HepG2 (cell line): ENCODE measurements around the gene ZNF223. TPM values are rescaled to one million over a fixed set of nuclear protein-coding genes. Genes with fewer than 3 reads are reported as not detected.

ENCODE experiments used
- ATAD3A ChIP-seq: sonication (generic); formaldehyde crosslinking; IDR thresholded peaks from 2 replicates; pipeline ENCODE4 v1.4.0; 2020; ENCODE audit warnings: missing genetic modification reagents
- ESRRA ChIP-seq: sonication (generic); formaldehyde crosslinking; IDR thresholded peaks from 2 replicates; pipeline ENCODE4 v1.5.1; 2020; ENCODE audit warnings: mild to moderate bottlenecking, low read depth, missing genetic modification reagents
- HMGXB3 ChIP-seq: sonication (generic); formaldehyde crosslinking; IDR thresholded peaks from 2 replicates; pipeline ENCODE4 v1.4.0; 2020; ENCODE audit warnings: missing genetic modification reagents, borderline replicate concordance
- HMGXB4 ChIP-seq, 2 experiments: sonication (generic) in 1 of 2; formaldehyde crosslinking in 1 of 2; IDR thresholded peaks; 2 replicates each; pipeline versions ENCODE4 v1.4.0 to v1.6.1; 2018 to 2020; ENCODE audit warnings: missing genetic modification reagents in 2 of 2, borderline replicate concordance in 1 of 2, low read depth in 1 of 2, mild to moderate bottlenecking in 1 of 2, missing biosample characterization in 1 of 2
- IRF1 ChIP-seq: sonication (generic); formaldehyde crosslinking; IDR thresholded peaks from 2 replicates; pipeline ENCODE4 v1.4.0; 2020; ENCODE audit warnings: low read depth, mild to moderate bottlenecking, missing genetic modification reagents
- ZBTB44 ChIP-seq: sonication (generic); formaldehyde crosslinking; IDR thresholded peaks from 2 replicates; pipeline ENCODE4 v1.4.0; 2020; ENCODE audit warnings: missing genetic modification reagents
- ZNF232 ChIP-seq: sonication (generic); formaldehyde crosslinking; IDR thresholded peaks from 2 replicates; pipeline ENCODE4 v1.4.0; 2020; ENCODE audit warnings: missing genetic modification reagents, borderline replicate concordance
- ZNF333 ChIP-seq: sonication (generic); formaldehyde crosslinking; IDR thresholded peaks from 2 replicates; pipeline ENCODE4 v1.4.0; 2020; ENCODE audit warnings: mild to moderate bottlenecking, missing genetic modification reagents, borderline replicate concordance
- polyA plus RNA-seq, 8 experiments: library from polyadenylated mRNA; depleted of rRNA in 3 of 8; stranded (reverse) in 7 of 8; unstranded in 1 of 8; fragments of >200 nt; fragmentation: Illumina TruSeq in 4 of 8; extraction: Trizol in 4 of 8; gene quantifications; 2 replicates each; pipeline versions ENCODE4 v1.2.1 to v1.2.3, GENCODE V29; 2011 to 2016; ENCODE audit warnings: low read depth in 4 of 8, missing spikeins in 1 of 8, mixed read lengths in 1 of 8; ENCODE audit not compliant: insufficient read depth in 1 of 8
- total RNA-seq, 5 experiments: library from RNA; depleted of rRNA; stranded (reverse); fragments of >200 nt; fragmentation: Illumina TruSeq; extraction: Trizol; gene quantifications; 2 replicates each; pipeline ENCODE4 v1.2.3, GENCODE V29; 2016; ENCODE audit warnings: low read depth in 1 of 5
- TF ChIP-seq, protein P1 (sequence below): sonication (generic); formaldehyde crosslinking; IDR thresholded peaks from 2 replicates; pipeline ENCODE4 v1.4.0; 2020; ENCODE audit warnings: missing genetic modification reagents, low read depth, mild to moderate bottlenecking, borderline replicate concordance
- TF ChIP-seq, protein P2 (sequence below): sonication (generic); formaldehyde crosslinking; IDR thresholded peaks from 2 replicates; pipeline ENCODE4 v1.4.0; 2020; ENCODE audit warnings: low read depth, missing genetic modification reagents

ZNF223 gene
- total and polyA plus RNA-seq, 2 of the 13 experiments (the other 11 are each of a cell fraction or from before 2014, with no cell fraction given): 2.0 to 4.8 TPM

DNA sequence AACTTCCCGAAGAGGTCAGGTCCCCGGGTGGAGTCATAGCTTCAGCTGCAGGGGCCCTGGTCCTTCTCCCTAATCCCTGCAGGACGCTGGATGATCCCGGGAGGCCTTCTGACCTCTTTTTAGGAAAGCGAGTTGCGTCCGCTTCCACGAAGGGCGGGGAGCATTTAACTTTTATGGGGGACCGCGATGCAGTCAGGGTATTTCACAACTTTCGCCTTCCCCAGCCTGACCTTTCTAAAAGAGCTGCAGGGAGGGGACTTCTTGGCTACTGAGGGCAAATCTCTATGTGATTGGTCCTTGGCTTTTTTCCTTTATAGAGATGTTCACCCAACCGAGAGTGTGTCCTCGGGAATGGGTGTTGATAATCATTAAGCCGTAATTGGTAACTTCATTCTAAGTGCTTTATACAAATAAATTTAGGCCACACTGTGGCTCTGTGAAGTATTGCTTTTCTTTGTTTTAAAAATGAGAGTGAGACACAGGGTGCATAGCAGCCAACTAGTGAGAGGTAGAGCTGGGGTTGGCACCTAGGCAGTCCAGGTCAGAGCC is 48.3 kb upstream of the ZNF223 start (continued):
- TF ChIP-seq, protein P1, sequence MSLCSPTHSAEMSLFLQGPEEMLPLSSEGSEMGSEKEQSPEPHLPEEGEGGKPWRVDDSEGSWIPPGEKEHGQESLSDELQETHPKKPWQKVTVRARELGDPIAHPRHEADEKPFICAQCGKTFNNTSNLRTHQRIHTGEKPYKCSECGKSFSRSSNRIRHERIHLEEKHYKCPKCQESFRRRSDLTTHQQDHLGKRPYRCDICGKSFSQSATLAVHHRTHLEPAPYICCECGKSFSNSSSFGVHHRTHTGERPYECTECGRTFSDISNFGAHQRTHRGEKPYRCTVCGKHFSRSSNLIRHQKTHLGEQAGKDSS (CRISPR knock-in tag): no peak
- no peak for TF ChIP-seq ZNF333 (CRISPR knock-in tag)
- TF ChIP-seq HMGXB4 (CRISPR knock-in tag; IDR thresholded peaks at IDR 0.05; ENCODE audit: borderline replicate concordance in 1 of 2, low read depth in 1 of 2): 0 out of 4 replicates have a peak, but pooled peaks of 1 of the 2 experiments have one; percentile 3
- no peak for TF ChIP-seq IRF1 (CRISPR knock-in tag)
- TF ChIP-seq, protein P2, sequence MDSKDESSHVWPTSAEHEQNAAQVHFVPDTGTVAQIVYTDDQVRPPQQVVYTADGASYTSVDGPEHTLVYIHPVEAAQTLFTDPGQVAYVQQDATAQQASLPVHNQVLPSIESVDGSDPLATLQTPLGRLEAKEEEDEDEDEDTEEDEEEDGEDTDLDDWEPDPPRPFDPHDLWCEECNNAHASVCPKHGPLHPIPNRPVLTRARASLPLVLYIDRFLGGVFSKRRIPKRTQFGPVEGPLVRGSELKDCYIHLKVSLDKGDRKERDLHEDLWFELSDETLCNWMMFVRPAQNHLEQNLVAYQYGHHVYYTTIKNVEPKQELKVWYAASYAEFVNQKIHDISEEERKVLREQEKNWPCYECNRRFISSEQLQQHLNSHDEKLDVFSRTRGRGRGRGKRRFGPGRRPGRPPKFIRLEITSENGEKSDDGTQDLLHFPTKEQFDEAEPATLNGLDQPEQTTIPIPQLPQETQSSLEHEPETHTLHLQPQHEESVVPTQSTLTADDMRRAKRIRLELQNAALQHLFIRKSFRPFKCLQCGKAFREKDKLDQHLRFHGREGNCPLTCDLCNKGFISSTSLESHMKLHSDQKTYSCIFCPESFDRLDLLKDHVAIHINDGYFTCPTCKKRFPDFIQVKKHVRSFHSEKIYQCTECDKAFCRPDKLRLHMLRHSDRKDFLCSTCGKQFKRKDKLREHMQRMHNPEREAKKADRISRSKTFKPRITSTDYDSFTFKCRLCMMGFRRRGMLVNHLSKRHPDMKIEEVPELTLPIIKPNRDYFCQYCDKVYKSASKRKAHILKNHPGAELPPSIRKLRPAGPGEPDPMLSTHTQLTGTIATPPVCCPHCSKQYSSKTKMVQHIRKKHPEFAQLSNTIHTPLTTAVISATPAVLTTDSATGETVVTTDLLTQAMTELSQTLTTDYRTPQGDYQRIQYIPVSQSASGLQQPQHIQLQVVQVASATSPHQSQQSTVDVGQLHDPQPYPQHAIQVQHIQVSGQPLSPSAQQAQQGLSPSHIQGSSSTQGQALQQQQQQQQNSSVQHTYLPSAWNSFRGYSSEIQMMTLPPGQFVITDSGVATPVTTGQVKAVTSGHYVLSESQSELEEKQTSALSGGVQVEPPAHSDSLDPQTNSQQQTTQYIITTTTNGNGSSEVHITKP (CRISPR knock-in tag): no peak
- TF ChIP-seq HMGXB3 (CRISPR knock-in tag): no peak
- no peak for TF ChIP-seq ZBTB44 (CRISPR knock-in tag)
- TF ChIP-seq ATAD3A (CRISPR knock-in tag): no peak
- no peak for TF ChIP-seq ESRRA (CRISPR knock-in tag)
- no peak for TF ChIP-seq ZNF232 (CRISPR knock-in tag)
- TF ChIP-seq, all 625 proteins: peak for 6
